NK-92 (cell line): Measurements from ENCODE around the gene S100A6.
"Not testable (repeated sequence)": the region's sequence is repeated elsewhere in the genome, so short reads cannot be mapped to it uniquely, and the experiment has no call there.

Experiments used
- DNase-seq: peaks from one replicate; lab custom pipeline; 2025; ENCODE audit not compliant: unreplicated experiment; lab: John Stamatoyannopoulos, UW

The S100A6 gene

DNA sequence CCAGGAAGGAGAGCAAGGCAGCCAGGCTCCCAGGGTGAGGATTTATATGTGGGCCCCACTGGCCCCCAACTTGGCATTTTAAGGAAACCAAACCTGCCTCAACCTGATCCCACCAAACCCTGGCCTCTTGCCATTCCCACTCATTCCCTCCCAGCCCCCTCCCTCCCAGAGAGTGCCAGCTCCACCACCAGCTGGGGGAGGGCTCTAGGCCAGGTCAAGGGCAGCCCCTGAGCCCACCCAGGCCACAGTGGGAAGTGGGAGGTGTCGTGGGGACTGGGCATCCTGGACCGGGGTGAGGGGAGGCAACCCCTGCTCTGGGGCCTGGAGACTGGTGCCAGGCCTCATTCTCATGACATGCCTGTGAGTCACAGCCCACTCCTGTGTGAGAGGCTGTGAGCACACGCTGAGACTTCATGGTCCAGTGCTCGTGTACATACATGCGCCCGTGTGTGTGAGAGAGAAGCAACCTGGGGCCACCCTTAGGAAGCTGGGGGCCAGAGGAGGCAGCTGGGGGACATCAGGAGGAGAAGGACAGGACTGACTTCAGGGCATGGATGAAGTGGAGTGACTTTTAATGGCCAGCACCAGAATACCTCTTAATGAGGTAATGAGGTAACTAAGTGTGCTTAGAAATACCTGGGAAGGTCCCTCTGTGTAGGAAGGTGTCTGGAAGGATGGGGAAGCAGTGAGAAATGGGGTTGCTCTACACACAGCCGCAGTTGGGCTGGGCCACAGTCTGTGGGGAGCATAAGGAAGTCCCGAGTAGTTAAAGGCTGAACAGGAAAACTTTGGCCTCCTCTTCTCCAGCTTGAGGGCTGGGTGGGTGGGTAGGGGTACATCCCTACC, 30.0 kb upstream of the S100A6 start, which contains the start of gene S100A2:
TSS of gene S100A2 (minus strand) at position 316 of the 846 bp plus-strand sequence. CDS start 1,967 bp downstream, outside the sequence.
- no peak for DNase-seq

DNA sequence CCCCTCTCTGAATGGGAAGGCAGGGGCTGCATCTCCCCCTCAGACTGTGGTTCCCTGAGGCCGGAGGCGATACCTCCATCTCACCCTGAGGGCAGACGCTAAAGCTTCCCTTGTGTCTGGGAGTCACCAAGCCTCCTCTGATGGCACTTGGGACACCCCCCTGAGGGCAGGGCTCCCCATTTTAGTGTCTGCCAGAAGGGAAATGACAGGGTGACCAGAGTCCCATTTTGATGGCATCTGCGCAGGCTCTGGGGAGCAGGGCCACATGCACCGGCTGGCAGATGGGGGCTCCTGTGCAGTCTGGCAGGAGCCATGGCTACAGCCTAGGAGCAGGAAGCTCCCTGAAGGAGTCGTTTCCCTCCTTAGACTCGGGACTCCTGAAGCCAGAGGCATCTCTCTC, 28.2 kb upstream of the S100A6 start:
- DNase-seq: no peak

DNA sequence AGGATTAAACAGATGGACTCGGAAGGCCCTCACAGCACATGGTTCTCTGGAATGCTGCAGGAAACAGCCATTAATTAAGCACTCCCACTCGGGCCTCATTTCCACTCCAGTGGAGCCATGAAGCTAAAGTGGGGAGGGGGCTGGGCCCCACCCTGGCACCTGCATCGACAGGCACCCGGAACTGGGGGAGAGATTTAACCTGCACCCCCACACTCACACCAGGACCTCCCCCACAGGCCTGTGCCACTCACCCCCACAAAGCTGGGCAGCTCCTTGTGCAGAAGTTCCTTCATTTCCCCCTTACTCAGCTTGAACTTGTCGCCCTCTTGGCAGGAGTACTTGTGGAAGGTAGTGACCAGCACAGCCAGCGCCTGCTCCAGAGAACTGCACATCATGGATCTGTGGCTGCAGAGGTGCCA, 27.7 kb upstream of the S100A6 start:
- no peak for DNase-seq

DNA sequence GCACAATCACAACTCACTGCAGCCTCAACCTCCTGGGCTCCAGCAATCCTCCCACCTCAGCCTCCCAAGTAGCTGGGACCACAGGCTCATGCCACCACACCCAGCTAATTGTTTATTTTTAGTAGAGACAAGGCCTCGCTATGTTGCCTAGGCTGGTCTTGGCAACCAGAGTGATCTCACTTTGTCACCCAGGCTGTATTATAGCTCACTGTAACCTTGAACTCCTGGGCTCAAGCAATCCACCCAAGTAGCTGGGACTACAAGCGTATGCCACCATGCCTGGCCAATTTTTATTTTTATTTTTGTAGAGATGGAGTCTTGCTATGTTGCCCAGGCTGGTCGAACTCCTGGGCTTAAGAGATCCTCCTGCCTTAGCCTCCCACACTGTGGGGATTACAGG, 26.2 kb upstream of the S100A6 start:
- DNase-seq: not testable (repeated sequence)

DNA sequence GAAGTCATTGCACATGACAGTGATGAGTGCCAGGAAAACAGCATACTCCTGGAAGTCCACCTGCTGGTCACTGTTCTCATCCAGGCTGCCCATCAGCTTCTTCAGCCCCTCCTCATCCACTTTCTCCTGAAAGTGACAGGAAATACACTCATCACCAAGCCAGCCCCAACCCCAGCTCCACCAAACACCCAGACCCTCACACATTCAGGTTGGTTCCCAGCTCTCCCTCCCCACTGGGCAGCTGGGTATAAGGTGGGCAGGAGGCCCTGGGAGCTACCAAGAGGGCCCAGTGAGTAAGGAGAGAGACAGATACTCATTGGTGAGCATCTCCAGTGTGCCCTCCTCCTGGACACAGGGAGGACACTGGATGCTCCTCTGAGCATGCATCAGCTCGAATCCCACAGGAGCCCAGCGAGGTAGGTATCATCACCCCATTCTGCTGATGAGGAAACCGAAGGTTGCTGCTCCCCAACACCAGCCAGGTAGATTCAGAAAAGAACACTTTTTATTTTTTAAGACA, 25.7 kb upstream of the S100A6 start:
- DNase-seq: no peak

DNA sequence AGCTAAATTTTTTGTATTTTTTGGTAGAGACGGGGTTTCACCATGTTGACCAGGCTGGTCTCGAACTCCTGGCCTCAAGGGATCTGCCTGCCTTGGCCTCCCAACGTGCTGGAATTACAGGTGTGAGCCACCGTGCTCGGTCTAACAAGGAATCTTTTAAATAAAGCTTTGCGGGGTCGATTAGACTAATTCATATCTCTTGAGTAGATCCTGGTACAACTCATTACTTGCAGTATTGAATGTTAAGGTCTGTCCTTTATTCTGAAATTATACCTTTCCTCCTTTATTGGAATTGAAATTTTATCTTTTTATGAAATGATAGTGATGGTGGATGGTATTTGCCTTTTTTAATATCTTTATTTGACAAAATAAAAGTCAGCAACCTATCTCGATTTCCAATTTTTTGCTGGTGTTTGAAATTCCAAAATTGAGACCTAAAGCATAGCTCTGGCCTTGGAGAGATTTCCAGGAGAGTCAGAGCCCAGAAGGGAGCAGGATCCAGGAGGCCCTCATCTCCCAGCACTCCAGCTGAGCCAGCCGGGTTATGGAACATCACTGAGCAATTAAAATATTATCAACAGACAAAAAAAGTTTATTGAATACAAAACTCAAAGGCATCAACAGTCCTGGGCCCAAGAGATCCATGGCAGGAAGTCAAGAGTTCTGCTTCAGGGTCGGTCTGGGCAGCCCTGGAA, 25.1 kb upstream of the S100A6 start:
- no peak for DNase-seq

DNA sequence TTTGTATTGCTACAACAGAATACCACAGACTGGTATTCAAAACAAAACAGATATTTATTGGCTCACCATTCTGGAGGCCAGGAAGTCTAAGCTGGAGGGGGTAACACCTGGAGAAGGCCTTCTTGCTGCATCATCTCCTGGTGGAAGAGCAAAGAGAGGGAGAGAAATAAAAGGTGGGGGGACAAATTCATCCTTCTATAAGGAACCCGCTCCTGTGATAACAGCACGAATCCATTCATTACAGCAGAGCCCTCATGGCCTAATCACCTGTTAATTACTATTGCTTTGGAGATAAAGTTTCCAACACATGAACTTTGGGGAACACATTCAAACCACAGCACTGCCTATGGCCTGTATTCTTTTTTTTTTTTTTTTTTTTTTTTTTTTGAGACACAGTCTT, 24.4 kb upstream of the S100A6 start:
- no peak for DNase-seq

DNA sequence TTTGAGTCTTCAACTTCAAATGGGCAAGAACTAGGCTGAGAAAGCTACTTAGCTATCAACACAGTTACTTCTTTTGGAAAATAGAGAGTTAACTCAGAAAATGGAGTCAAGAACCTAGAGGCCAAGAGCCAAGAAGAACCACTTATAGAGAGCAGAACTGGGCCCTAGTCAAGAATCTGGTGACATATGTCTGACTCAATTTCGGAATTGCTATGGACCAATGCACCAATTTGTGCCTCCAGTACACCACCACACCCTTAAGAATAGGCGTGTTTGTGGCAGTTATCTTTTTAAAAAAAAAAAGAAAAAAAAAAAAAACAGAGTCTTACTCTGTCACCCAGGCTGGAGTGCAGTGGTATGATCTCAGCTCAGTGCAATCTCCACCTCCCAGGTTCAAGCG, 22.1 kb upstream of the S100A6 start:
- DNase-seq: no peak

DNA sequence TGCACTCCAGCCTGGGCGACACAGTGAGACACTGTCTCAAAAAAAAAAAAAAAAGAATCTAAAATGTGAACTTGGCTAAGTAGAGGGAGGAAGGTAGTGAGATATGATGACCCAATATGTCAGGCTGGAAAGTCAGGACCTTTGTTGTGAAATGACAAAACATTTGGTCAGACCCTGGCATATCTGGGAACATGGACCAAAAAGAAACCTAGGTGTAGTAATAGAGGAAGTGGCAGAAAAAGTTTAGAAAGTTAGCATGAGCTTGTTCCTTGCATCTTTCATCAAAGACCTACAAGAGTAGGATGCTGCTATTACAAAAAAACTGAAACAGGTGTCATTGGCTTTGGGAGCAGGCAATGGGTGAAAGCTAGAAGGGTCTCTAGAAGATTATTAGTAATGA, 20.6 kb upstream of the S100A6 start:
- DNase-seq: no peak

DNA sequence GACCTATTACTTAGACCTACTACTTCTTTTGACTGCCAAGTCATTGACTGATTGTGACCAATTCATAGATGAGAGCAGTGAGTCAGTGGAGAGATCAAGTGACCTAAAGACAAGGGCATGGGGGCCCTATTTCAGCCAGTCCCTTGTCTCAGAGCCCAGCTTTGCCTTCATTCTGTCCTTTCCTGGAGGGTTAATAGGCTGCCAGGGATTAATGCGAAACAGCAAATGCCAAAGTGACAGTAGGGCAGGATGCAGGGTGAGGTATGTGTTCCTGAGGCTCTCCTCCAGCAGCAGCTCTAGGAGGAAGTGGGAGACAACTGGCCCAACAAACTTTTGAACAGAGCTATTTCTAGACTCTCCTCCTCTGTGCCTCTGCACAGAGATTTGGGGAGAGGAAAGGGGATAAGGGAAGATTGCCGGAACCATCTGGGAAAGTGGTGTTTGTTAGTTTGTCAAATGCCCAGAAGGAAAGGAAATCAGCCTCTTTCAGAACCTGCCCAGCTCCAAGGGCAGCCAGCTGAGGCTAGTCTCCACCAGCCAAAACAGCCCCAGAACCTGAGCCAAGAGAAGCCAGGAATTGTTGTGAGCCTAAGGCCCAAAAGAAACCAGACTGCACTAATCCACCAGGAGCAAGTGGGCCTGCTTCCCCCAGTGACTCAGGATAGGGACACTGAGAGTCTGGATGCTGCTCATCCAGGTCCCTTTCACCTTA, 18.2 kb upstream of the S100A6 start:
- DNase-seq: no peak

DNA sequence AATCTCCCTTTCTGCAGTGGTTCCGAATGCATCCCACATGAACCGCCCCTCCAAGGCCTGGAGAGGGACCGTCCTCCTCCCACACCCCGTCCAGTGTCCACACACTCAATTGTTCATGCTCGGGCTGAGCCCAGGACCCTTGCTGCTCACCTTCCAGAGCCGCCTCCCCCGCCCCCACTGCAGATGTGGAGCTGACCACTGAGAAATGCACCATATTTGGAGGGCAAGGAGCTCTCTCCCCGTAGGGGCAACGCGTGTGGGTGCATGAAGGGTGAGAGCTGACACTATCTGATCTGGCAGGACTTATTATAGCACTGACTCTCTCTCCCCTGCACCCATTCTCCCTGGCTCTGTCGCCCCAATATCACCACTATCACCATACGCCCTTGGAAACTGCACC, 17.3 kb upstream of the S100A6 start:
- no peak for DNase-seq

DNA sequence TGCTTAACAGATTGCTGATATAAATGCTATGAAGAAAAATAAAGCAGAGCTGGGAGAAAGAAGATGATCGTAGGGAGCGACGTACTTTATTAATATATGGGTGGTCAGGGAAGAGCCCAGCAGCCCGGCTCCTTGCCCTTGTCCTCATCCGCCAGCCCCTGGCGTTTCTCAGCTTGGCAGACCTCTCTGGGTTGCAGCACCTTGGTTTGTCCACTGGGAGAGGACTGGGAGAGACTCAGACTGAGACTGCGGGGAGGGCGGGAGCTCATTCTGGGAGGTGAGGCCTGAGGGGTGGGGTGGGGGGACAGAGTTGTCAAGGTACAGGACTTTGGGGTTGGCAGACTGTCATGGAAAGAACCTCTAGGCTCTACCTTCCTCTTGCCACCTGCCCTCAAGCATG, 16.5 kb upstream of the S100A6 start:
- DNase-seq: no peak

DNA sequence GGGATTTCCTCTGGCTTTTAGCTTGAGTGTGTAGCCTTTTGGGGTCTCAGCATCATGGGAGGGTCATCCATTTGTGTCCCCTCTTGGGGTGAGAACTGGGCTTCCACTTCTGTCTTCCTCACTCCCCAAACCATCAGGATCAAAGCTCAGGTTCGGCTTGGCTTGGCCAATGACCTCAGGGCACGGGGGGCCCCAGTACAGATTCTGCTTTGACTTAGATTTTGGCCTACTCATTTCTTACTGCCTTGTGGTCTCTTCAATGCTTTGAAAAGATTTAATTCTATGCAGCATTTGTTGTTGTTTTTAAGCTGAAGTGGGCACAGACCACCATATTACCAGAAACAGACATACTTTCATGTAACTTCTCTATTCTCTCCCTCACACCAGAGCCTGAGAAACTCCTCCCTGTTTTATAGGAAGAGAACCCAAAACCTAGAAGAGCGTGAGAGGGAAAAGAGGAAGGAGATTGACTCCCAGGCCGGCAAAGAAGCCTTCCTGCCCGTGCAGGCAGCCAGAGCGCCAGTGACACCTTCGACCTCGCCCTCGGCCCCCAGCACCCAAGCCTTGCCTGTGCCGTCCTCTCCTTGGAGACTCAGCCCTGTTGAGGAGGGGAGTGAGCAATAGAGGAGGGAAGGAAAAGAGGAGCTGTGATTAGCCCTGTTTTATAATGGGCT, 15.2 kb upstream of the S100A6 start:
- no peak for DNase-seq

DNA sequence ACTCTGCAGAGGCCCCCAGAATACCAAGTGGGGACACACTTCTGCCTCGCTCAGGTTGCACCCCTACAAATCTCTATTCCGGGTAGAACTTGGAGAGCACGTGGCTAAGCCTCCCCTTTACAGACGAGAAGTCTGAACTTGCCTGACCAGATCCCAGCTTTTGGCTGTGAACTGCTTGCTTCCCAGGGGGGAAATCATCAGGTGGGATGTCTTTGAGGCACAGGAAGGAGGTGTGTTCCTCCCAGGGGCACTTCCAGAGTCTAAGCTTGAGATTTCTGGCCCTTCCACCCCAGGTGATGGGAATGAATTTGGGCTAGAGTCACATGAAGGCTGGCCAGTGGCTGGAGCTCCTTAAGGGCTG, 14.6 kb upstream of the S100A6 start:
- DNase-seq: no peak

DNA sequence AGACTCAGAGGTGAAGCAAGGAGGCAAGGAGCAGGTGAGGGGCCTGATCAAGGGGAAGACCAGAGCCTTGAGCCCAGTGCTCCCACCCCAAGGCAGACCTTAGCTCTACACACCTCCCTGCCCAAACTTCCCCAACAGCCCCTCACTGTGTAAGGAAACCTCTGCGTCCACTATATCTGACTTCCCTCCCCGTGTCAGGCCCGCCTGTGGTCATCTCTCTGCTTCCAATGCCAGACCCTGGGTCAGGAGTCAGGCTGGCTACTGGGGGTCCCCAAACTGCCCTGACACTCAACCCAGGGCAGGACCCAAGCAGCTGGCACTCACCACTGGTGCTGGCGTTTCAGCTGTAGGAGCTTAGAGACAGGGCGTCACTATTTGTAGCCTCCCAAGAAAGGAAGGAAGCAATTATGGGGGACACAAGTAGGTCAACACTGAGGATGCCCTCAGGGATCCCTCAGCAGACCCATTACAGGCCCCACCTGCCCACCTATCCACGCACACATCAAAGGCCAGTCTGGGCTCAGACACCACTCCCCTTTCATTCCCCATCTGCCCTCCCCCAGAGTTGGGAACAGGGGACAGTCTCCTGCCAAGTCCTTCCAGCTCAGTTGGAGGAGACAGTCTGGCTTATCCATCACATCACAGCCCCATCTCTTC, 14.1 kb upstream of the S100A6 start:
- DNase-seq: no peak

DNA sequence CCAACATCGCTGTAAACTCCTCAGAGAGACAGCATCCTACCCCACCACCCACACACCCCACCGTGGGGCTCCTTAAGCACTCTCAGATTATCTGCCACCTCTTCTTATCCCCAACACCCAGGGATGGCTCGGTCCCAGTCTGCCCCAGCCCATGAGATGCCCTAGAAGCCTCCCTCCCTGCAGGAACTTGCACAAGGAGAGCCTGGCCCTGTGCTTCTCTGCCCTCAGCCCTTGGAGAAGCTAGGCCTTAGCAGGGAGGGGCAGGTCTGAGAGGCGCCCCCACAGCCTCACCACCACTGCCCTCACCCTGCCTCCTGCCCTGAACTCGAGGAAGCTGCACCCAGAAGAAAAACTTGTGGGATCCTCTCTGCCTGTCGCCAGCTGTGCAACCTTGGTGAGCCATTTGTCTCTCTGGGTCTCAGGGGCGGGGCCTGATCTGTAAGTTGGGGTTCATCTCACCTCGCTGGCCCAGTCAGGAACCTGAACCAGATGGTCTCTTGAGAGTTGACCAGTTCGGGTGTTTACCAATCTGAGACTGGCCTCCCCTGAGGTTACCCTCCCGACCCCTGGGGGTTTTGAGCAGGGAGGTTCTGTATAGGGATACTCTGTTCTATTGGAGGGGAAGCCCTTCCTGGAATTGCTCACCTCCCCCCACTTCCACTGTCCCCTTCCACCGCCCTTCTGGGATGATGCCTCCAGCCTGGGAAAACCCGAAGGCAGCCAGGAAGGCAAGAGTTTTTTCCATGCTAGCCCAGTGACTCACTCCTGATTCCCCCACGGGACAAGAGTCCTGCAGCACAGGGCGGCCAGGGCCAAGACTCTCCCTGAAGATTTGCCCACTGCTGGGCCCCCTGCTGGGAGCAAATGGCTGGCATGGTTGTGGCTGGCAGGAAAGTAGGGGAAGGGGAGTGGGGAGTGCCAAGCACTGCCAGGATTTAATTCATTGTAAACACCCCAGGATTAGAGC, 13.2 kb upstream of the S100A6 start, which contains the start of gene S100A3:
TSS of gene S100A3 (minus strand) at position 537 of the 967 bp plus-strand sequence. CDS start 773 bp downstream, outside the sequence.
- DNase-seq: no peak

DNA sequence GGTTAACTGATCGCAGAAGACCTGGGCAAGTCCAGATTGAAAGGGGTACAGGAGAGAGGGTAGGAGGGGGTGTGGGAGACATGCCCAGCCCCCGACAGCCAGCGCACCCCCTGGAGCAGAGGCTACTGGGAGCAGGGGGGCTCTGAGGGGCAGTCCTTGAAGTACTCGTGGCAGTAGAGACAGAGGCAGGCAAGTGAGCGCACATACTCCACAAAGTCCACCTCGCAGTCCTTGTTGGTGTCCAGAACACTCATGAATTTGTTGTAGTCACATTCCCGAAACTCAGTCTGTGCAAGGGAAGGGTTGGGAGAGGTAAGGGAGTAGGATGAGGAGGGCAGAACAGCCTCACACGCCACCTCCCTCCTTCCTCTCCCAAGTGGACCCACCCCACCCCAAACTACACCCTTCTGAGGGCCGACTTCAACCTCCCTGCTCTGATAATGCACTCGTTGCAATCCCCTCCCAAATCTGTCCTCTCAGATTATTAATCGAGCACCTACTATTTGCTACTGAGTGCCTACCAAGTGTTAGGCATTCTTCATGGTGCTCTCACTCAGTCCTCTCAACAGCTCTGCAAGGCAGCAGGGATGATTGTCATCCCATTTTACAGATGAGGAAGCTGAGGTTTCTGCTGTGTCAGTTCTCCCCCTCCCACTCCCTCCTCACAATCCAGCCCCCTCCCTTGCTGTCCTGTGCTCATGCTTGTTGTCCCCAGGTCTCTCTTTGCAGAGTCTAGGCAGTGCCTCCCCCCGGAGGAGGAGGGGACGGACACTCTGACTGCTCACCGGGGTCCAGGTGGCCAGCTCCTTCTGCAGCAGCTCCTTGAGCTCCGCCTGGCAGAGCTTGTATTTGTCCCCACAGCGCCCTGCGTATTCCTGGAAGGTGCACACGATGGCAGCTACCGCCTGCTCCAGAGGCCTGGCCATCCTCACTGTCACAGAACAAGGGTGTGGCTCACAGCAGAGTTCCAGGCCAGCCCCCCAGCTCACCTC, 12.1 kb upstream of the S100A6 start:
- no peak for DNase-seq
